GM11168 (cell line): ENCODE results near the gene ZNF160.

ENCODE experiments used
- in situ Hi-C: fragments of 300-500 bp; cut with MboI; formaldehyde crosslinking; loops from one replicate; pipeline ENCODE4 v1.12.0; 2022; ENCODE audit warnings: low sequenced_read_pairs; ENCODE audit not compliant: unreplicated experiment

The ZNF160 gene

DNA sequence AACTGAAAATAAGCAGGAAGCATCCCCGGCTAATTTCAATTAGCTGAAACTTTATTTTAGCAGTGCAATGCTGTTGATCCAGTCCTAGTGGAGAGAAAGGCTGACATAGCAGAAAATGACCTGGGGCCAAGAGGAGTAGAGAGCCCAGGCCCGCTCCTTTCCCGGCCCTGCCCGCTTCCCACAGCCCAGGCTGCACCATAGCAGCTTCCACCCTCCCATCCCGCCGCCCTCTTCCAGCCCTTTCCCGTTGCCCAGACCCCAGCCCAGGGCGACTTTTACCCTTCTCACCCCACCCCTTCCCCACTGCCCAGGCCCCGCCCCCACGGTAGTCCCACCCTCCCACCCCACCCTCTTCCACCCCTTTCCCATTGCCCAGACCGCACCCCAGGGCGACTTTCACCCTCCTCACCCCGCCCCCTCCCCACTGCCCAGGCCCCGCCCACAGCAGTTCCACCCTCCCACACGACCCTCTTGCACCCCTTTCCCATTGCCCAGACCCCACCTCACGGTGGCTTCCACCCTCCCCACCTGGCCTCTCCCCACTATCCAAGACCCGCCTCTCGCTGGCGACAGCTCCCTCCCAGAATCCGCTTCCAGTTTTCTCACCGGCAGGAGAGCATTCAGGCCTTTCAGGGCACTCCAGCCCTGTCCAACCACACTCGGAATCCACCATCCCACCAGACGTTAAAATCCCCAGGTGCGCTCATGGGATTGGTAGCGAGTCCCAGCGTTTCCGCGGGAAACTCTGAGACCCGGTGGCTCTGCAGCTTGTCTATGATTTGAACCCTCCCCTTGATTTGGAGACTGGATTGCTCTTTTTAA, 8.3 kb downstream of the ZNF160 start:
- in situ Hi-C loops = no loop called here

DNA sequence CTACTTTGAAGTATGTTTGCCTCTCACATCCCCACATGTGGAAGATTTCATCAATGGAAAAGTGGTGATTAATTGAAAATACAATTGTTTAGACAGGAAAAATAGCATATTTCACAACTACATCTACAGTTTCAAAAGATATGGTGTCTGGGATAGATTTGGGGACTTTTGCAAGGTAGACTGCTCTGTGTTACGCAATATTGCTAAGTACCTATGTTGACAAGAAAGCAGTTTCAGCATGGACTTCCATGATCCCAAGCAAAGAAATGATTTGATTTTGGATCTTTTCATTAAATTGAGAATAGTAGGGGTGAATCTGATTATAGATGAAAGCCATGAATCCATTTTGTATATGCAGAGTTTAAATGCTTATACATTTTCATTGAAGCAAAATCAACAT, 10.5 kb downstream of the ZNF160 start:
- in situ Hi-C loops = no loop called here

DNA sequence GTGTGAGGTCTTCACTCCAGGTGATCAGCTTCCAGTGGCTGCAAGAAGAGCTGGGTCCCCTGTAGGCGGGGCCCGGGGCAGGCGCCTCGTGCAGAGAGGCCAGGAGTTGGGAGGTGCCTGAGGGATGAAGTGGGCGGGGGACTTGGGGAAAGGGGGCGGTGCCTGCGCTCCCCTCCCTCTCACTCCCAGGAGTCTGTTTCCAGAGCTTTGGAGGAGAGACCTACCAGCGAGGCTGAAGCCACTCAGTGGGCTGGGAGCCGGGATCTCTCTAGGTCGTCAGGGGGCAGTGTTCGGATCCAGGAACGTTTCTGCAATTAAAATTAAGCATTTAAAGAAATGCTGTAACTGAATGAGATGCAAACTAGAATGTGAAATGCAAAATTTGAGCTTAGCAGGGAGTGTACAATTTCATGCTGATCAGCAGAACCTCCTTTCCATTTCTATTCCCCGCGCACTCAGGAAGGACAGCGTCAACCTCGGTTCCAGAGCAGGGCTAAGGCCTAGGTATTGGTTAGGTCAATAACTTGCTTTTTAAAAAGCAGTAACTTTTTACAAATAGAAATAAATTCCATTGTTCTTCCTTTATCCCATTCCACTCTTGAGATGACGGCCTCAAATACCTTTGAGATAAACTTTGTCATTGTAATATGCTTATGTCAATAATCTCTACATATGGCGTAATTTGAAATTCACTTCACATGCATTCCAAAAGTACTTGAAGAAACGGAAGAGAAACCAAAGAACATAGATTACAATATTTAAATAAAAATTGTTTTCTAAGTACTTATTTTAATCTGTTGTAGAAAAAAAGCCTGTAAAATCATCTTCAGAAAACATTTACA, 11.6 kb downstream of the ZNF160 start:
- in situ Hi-C loops = no loop called here

DNA sequence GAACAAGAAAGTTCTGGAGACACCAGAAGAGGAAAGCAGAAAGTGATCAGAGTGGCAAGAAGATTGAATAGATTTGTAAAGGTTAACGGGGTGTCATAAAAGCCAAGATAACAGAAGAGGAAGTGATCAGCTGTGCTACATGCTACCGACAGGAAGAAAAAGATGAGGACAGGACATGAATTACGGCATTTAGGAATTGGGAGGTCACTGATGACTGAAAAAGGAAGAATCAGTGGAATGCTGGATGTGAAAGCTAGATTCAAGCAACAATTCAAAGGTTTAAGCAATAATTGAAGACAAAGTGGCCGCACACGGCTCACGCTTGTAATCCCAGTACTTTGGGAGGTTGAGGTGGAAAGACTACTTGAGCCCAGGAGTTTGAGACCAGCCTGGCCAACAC, 15.1 kb downstream of the ZNF160 start:
- in situ Hi-C loops = no loop called here

DNA sequence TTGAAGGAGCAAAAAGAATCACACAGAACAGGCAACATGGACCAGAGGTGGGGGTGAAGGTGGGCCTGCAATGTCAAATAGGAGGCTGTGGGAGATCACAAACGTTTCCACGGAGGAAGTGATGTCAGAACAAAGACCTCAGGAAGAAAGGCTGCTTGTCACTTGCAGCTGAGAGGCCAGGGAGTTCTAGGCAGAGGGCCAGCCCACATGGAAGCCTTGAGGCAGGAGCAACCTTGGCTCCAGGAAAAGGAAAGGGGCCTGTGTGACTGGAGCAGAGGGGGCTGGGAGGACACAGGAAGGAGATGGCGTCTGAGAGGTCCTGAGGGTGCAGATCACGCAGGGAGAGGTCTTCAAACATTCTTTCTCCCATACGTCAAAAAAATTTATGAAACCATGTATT, 16.3 kb downstream of the ZNF160 start:
- in situ Hi-C loops = no loop called here

DNA sequence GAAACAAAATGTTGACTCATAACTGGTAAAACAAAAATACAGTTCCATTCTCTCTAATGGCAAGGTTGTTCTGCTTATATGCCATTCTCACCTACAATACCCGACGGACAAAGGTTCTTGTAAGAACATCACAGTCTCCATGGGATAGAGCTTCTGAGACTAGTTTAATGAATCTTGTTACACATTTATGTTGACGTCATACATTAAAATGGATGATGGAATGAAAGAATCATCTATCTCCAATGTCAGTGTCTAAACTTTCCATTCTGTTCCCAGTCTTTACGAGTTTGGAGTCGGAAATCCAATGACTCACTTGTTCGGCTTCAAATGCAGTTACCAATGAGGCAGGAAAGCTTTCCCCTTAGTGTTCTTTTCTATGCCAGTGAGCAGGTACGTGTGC, 17.7 kb downstream of the ZNF160 start:
- in situ Hi-C loops = no loop called here

DNA sequence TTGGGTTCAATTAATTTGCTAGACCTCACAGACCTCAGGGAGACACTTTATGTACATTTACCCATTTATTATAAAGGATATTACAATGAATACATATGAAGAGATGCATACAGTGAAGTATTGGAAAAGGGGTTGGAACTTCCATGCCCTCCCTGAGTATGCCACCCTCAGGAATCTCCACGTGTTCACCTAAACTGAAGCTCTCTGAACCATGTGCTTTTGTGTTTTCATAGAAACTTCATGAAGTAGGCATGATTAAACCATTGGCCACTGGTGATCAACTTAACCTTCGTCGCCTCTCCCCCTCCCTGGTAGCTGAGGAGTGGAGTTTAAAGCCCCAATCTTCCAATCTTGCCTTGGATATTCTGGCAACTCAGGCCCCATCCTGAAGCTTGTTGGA, 20.3 kb downstream of the ZNF160 start:
- in situ Hi-C loops = no loop called here

DNA sequence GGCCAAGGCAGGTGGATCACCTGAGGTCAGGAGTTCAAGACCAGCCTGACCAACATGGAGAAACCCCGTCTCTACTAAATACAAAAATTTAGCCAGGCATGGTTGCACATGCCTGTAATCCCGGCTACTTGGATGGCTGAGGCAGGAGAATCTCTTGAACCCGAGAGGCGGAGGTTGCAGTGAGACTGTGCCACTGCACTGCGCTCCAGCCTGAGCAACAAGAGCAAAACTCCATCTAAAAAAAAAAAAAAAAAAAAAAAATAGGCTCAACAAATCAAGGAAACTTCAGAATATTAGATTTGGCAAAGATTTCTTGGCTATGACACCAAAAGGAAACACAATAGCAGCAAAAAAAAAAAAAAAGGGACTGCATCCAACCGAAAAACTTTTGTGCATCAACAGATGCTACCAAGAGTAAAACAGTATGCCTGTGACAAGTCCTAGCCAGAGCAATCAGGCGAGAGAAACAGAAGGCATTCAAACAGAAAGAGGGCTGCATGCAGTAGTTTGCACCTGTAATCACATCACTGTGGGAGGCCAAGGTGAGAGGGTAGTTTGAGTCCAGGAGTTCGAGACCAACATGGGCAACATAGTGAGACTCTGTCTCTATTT, 23.8 kb downstream of the ZNF160 start:
- in situ Hi-C loops = no loop called here

DNA sequence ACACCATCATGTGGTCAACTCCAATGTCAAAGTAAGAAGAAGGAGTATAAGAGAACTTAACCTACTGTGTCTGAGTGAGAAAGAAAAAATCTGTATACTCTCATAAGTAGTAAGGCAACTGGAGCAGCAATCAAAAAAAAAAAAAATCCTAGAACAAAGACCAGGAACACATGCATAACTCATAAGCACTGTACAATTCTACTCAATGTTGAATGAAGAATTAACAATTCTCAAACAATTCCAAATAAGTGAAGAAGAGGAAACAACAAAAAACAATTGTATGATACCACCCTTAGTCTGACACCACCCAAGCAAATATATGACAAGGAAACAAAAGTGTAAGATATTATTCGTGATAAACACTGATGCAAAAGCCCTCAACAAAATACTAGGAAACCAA, 24.6 kb downstream of the ZNF160 start:
- in situ Hi-C loops = no loop called here

DNA sequence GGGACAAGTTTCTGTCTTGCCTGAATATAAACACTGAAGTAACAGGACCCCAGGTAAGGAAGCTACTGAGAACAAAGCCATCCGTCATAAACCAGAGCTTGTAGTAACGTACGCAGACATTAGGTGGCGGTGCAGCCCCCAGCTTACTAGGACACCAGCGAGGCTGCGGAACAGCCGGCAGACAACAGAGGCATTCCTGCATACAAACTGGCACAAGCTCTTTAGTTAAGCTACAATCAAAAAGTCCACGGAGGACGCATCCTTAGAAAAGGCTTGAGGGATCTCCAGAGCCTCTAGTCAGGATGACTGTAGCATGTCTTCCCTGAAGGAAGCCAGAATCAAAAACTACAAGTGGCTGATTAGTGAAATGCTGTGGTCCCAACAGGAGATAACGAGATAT, 26.2 kb downstream of the ZNF160 start:
- in situ Hi-C loops = no loop called here

DNA sequence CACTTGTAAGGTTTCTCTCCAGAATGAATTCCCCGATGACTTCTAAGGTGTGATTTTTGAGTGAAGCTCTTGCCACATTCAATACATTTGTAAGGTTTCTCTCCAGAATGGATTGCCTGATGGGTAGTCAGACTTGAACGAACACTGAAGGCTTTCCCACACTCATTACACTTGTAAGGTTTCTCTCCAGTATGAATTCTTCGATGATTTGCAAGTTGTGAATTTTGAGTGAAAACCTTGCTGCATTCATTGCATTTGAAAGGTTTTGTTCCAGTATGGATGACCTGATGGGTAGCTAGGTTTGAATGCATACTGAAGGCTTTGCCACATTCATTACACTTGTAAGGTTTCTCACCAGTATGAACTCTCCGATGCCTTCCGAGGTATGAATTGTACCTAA, 34.4 kb downstream of the ZNF160 start:
- in situ Hi-C loops = no loop called here

DNA sequence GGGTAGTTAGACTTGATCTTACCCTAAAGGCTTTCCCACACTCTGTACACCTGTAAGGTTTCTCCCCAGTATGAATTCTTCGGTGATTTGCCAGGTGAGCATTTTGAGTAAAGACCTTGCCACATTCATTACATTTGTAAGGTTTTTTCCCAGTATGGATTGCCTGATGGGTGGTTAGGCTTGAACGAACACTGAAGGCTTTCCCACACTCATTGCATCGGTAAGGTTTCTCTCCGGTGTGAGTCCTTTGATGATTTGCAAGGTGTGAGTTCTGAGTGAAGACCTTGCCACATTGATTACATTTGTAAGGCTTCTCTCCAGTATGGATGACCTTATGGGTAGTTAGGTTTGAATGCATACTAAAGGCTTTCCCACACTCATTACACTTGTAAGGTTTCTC, 35.0 kb downstream of the ZNF160 start:
- in situ Hi-C loops = no loop called here

DNA sequence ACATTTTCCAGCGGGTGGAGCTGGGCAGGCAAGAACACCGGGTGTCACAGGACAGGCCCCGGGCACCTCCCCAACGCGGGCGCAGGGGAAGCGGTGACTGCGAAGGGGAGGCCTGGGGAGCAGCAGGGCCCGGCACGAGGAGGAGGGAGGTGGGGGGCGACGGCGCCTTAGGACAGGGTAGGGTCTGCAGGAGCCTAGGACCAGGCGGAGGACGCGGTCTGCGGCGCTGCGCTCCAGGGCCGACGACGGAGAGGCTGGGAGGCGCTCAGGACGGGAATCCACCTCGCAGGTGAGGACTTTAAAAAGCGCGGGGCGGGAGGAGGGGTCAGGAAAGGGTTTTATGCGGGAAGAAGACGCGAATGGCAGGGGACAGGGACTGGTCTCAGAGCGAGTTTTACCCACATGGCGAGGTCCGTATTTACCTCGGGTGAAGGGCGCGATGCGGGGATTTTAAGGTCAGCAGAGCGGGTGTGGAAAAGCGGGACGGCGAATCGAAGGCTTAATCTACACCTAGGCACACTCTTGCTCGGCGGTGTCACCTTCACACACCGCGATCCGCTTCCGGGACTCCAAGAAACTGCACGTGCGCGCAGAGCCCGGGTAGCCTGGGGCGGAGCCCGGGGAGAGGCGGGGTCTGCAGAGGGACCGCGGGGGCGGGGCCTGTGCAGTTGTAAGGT, 45.2 kb downstream of the ZNF160 start:
- in situ Hi-C loops = no loop called here

DNA sequence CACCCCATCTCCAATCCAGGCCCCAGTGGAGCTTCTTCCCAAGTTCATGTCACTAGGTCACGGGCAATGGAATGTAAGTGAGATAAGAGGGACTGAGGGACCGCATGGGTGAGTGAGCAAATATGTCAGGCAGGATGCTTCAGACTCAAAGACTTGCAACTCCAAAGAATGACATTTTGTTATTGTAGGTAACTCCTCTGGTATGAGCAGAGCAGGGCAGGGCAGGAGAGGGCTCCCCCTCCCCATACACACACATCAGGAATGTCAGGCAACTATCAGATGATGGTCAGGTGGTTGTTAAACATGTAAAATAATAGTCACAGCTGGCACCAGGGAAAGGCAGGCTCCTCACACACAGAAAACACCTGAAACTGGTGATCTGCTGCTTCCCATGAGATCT, 48.1 kb downstream of the ZNF160 start:
- in situ Hi-C loops = no loop called here

DNA sequence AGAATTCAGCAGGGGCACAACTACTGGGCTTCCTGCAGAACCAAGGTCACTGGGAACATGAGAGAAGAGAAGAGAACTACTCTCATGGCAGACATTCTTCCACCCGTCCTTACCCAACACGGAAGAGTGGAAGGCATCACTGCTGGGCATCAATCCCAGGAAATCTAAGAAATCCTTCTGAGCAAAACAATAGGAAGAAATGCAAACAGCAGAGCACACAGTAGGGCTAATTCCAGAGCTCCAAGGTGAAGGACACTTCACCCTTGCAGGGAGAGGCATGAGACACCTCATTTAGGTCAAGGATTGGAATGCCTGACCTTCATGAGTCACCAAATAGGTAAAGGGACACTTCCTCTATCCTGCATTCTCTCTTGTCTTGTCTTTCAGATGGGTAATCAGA, 55.8 kb downstream of the ZNF160 start:
- in situ Hi-C loops = no loop called here

DNA sequence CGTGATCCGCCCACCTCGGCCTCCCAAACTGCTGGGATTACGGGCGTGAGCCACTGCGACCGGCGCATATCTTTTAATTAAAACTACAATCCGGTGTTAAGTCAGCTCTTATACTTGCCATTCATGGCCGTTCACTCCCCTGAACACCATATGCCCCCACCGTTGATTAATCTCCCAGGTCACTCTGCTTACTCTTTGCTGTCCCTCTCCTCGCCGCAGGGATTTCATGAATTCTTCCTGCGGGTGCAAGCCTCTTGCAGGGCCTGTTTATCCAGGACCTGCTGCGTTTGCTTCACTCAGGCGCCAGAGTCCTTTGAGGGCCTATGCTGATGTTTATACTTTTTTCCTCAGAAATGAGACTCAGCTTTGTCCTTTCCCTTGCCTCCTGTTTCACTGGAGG, 57.7 kb downstream of the ZNF160 start:
- in situ Hi-C loops = no loop called here

DNA sequence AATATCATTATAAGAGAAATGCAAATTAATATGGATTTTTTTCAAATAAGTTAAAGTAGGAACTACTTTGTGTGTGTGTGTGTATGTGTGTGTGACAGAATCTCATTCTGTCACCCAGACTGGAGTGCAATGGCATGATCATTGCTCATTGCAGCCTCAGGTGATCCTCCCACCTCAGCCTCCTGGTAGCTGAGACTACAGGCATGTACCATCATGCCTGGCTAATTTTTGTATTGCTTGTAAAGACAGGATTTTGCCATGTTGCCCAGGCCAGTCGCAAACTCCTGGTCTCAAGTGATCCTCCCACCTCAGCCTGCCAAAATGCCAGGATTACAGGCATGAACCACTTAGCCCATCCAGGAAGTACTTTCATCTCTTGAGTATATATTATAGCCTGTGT, 61.9 kb downstream of the ZNF160 start:
- in situ Hi-C loops = no loop called here

DNA sequence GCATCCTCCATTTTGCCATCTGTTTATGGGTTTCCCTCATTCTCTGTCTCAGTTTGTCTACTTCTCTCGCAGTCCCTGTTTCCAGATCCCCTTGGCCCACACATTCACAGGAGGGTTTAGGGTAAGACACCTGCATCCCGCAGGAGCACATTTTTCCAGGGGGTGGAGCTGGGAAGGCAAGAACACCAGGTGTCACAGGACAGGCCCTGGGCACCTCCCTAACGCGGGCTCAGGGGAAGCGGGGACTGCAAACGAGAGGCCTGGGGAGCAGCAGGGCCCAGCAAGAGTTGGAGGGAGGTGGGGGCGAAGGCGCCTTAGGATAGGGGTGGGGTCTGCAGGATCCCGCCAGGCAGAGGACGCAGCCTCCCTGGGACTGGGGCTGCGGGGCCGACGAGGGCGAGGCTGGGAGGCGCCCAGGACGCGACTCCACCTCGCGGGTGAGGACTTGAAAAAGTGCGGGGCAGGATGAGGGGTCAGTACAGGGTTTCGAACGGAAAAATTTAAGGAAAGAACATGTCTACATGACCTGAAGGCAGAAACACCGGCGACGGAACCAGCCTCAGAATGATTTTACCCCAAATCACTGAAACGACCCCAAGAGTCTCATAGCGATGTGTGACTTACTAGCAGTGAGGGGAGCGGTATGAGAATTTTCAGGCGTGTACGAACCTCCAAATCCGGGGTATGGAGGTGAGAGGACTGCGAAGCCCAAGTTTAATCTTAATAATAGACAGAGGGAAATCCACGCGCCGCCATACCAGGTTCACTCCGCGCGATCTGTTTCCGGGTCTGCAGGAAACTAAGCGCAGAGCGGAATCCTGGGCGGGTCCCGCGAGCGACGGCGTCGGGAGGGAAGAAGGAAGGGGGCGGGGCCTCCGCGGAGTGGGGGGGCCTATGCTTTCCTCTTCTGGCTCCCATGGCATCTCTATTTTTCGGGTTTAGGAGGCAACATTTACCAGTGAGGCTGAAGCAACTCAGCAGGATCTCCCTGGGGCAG, 65.8 kb downstream of the ZNF160 start:
- in situ Hi-C loops = no loop called here

DNA sequence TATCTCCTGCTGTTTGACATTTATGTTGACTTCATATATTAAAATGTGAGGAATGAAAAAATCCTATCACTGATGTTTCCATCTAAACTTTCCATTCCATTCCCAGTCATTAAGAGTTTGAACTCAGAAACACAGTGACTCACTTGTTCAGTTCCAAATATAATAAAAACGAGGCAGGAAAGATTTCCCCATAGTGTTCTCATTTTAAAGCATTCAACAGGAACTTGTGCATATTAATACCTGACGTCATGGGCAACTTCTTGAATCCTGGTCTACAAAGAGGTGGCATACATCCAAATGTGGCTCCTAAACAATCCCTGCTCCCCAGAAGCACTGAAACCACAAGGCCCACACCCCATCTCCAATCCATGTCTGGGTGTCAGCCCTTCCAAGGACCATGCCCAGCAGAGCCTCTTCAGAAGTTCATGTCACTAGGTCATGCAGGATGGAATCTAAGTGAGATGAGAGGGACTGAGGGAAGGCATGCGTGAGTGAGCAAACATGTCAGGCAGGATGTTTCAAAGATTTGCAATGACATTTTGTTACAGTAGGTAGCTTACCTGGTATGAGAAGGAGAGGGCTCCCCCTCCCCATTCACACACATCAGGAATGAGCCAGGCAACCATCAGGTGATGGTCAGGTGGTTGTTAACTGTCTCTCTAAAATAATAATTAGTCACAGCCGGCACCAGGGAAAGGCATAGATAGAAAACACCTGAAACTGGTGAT, 68.1 kb downstream of the ZNF160 start:
- in situ Hi-C loops = no loop called here
